WTC11 (cell line): ENCODE data around the gene TLNRD1. TPM values are rescaled to one million over a fixed set of nuclear protein-coding genes. Genes with fewer than 3 reads are reported as not detected.
A peak's percentile ranks its signal among the peaks of the same experiment; 100 is the strongest.

ENCODE experiments used
- ATAC-seq: fragments of 200-7000 bp; cut with Tn5 transposase; 2 replicates; pipeline ENCODE4 v1.10.0; 2021; ENCODE audit warnings: mild to moderate bottlenecking, moderate library complexity
- CTCF ChIA-PET: fragments of 300-600 bp; sonication (Branson Sonifier 250); formaldehyde crosslinking; loops from one replicate; lab custom pipeline; 2021; ENCODE audit warnings: antibody characterized with exemption; lab: Charles Lee
- POLR2A ChIA-PET: fragments of 350-600 bp; sonication (Branson Sonifier 250); formaldehyde crosslinking; loops from one replicate; lab custom pipeline; 2021; ENCODE audit warnings: antibody characterized with exemption; lab: Charles Lee
- DNase-seq: peaks from one replicate; pipeline ENCODE4 v3.0.0; 2021; ENCODE audit warnings: low spot score
- H3K27ac Mint-ChIP-seq: 2 replicates; pipeline ENCODE4 v1.8.0; 2021; ENCODE audit warnings: mixed read lengths
- H3K27me3 Mint-ChIP-seq: 2 replicates; pipeline ENCODE4 v1.8.0; 2021; ENCODE audit warnings: low read depth, mild to moderate bottlenecking, moderate library complexity, mixed read lengths
- H3K36me3 Mint-ChIP-seq: 2 replicates; pipeline ENCODE4 v1.8.0; 2021; ENCODE audit warnings: mixed read lengths
- H3K4me1 Mint-ChIP-seq: 2 replicates; pipeline ENCODE4 v1.8.0; 2022; ENCODE audit warnings: mixed read lengths
- H3K4me3 Mint-ChIP-seq: 2 replicates; pipeline ENCODE4 v1.8.0; 2021; ENCODE audit warnings: mild to moderate bottlenecking, moderate library complexity, mixed read lengths
- H3K9me3 Mint-ChIP-seq: 2 replicates; pipeline ENCODE4 v1.8.0; 2021; ENCODE audit warnings: mixed read lengths
- FOXJ3 ChIP-seq: sonication (generic); formaldehyde crosslinking; IDR thresholded peaks from 2 replicates; pipeline ENCODE4 v1.9.0; 2021; ENCODE audit warnings: missing genetic modification reagents, mild to moderate bottlenecking, borderline replicate concordance
- FOXP1 ChIP-seq: sonication (generic); formaldehyde crosslinking; IDR thresholded peaks from 2 replicates; pipeline ENCODE4 v1.8.0; 2022; ENCODE audit warnings: missing genetic modification reagents, mild to moderate bottlenecking, moderate library complexity, borderline replicate concordance
- HMGA2 ChIP-seq: fragments of 250-450 bp; sonication (Bioruptor Pico); IDR thresholded peaks from 2 replicates; pipeline ENCODE4 v1.4.0; 2021; ENCODE audit warnings: mild to moderate bottlenecking, moderate library complexity
- IRF2 ChIP-seq: sonication (generic); formaldehyde crosslinking; IDR thresholded peaks from 2 replicates; pipeline ENCODE4 v1.8.0; 2022; ENCODE audit warnings: low read depth, missing genetic modification reagents, borderline replicate concordance
- OVOL2 ChIP-seq: fragments of 250-450 bp; sonication (Bioruptor Pico); IDR thresholded peaks from 2 replicates; pipeline ENCODE4 v1.9.0; 2021; ENCODE audit warnings: mild to moderate bottlenecking, borderline replicate concordance
- RELA ChIP-seq: sonication (generic); formaldehyde crosslinking; IDR thresholded peaks from 2 replicates; pipeline ENCODE4 v1.8.1; 2022; ENCODE audit warnings: missing genetic modification reagents, mild to moderate bottlenecking, borderline replicate concordance
- RORB ChIP-seq: fragments of 250-450 bp; sonication (Bioruptor Pico); IDR thresholded peaks from 2 replicates; pipeline ENCODE4 v1.9.0; 2021; ENCODE audit warnings: mild to moderate bottlenecking
- TEAD4 ChIP-seq: sonication (generic); formaldehyde crosslinking; IDR thresholded peaks from 2 replicates; pipeline ENCODE4 v1.8.0; 2022; ENCODE audit warnings: mild to moderate bottlenecking, missing genetic modification reagents
- ZBTB21 ChIP-seq: sonication (generic); formaldehyde crosslinking; IDR thresholded peaks from 2 replicates; pipeline ENCODE4 v1.8.1; 2023; ENCODE audit warnings: mild to moderate bottlenecking, missing genetic modification reagents, borderline replicate concordance
- ZNF219 ChIP-seq: sonication (generic); formaldehyde crosslinking; IDR thresholded peaks from 2 replicates; pipeline ENCODE4 v1.8.0; 2023; ENCODE audit warnings: missing genetic modification reagents, mild to moderate bottlenecking, borderline replicate concordance
- ZNF416 ChIP-seq: fragments of 250-450 bp; sonication (Bioruptor Pico); IDR thresholded peaks from 2 replicates; pipeline ENCODE4 v1.9.0; 2021; ENCODE audit warnings: mild to moderate bottlenecking, inconsistent platforms
- total RNA-seq: library from RNA; stranded (reverse); gene quantifications from 3 replicates; pipeline ENCODE4 v1.2.3, GENCODE V29; 2021
- TF ChIP-seq, protein P1 (sequence below): sonication (generic); formaldehyde crosslinking; IDR thresholded peaks from 2 replicates; pipeline ENCODE4 v1.8.1; 2022; ENCODE audit warnings: mild to moderate bottlenecking, missing genetic modification reagents, moderate library complexity, borderline replicate concordance
- TF ChIP-seq, protein P2 (sequence below): sonication (generic); formaldehyde crosslinking; IDR thresholded peaks from 2 replicates; pipeline ENCODE4 v1.8.1; 2023; ENCODE audit warnings: mild to moderate bottlenecking, missing genetic modification reagents, moderate library complexity
- TF ChIP-seq, protein P3 (sequence below): fragments of 250-450 bp; sonication (Bioruptor Pico); IDR thresholded peaks from 2 replicates; pipeline ENCODE4 v1.9.0; 2021; ENCODE audit warnings: moderate library complexity, mild to moderate bottlenecking, inconsistent platforms, borderline replicate concordance
- TF ChIP-seq, protein P4 (sequence below): fragments of 250-450 bp; sonication (Bioruptor Pico); IDR thresholded peaks from 2 replicates; pipeline ENCODE4 v1.9.0; 2021; ENCODE audit warnings: mild to moderate bottlenecking
- TF ChIP-seq, protein P5 (sequence below): fragments of 250-450 bp; sonication (Bioruptor Pico); IDR thresholded peaks from 2 replicates; pipeline ENCODE4 v1.9.0; 2021; ENCODE audit warnings: mild to moderate bottlenecking
- TF ChIP-seq, protein P6 (sequence below): sonication (generic); formaldehyde crosslinking; IDR thresholded peaks from 2 replicates; pipeline ENCODE4 v1.8.1; 2022; ENCODE audit warnings: low read depth, mild to moderate bottlenecking, moderate library complexity, missing genetic modification reagents, borderline replicate concordance
- TF ChIP-seq, protein P7 (sequence below): fragments of 250-450 bp; sonication (Bioruptor Pico); IDR thresholded peaks from 2 replicates; pipeline ENCODE4 v1.9.0; 2021; ENCODE audit warnings: mild to moderate bottlenecking, borderline replicate concordance
- TF ChIP-seq, protein P8 (sequence below): fragments of 250-450 bp; sonication (Bioruptor Pico); IDR thresholded peaks from 2 replicates; pipeline ENCODE4 v1.8.0; 2021; ENCODE audit warnings: mild to moderate bottlenecking

TLNRD1 gene
- total RNA-seq, 1 experiment from 2014 or later = 26.7 TPM

DNA sequence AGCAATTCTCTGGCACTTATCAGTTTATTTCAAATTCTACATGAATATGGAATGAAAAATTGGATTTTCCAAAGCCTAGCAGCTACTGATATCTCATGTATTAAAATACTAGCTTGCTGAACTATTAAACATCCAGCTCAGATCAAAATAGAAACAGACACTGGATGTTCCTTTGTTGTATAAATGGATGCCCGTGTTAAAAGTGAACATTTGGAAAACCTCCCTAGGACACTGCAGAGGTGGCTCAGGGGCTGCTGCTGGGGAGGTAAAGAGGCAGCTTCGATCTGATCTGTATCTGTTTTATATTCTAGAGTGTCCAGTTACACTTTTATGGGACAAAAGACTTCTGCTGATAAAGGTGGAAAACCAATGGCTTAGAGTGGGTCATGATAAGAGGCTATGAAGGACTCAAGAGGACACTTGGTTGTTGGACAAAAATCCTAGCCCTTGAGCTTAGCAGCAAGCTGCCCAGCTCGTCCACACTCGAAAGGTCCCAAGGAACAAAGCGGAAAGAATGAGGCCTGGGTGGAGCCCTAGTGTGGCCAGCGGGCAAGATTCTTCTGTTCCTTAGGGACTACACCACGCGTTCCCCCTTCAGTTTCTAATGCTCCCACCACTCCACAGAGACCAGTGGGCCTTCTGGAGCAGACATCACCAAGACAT is 21.1 kb upstream of the TLNRD1 start:
- Mint-ChIP-seq H3K27me3 (no peaks in the 10 kb centered on the region), H3K9me3 (no peaks in the 10 kb centered on the region), H3K27ac (peak overlapping the region; percentile 51; the same call in 1 of the 2 replicates), H3K4me3 (no peak overlapping the region), H3K4me1 (peaks cover 29% of the 10 kb centered on the region), H3K36me3 (peaks cover 27% of the 10 kb centered on the region)
- ChIA-PET POLR2A (no interaction called here), CTCF (interaction anchor here (0.8 to 2.0 kb wide), 3 partner anchors 10 to 287 kb away, joined by 3 to 15 read pairs (median 4); no protein-coding TSS in a partner anchor)
- TF ChIP-seq, protein P1, sequence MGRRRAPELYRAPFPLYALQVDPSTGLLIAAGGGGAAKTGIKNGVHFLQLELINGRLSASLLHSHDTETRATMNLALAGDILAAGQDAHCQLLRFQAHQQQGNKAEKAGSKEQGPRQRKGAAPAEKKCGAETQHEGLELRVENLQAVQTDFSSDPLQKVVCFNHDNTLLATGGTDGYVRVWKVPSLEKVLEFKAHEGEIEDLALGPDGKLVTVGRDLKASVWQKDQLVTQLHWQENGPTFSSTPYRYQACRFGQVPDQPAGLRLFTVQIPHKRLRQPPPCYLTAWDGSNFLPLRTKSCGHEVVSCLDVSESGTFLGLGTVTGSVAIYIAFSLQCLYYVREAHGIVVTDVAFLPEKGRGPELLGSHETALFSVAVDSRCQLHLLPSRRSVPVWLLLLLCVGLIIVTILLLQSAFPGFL = no peak
- TF ChIP-seq, protein P2, sequence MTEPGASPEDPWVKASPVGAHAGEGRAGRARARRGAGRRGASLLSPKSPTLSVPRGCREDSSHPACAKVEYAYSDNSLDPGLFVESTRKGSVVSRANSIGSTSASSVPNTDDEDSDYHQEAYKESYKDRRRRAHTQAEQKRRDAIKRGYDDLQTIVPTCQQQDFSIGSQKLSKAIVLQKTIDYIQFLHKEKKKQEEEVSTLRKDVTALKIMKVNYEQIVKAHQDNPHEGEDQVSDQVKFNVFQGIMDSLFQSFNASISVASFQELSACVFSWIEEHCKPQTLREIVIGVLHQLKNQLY = no peak
- TF ChIP-seq FOXJ3 (no peak), ZNF416 (no peak), OVOL2 (no peak), RORB (no peak), FOXP1 (no peak), HMGA2 (CRISPR knock-in tag) (no peak), ZBTB21 (CRISPR knock-in tag) (no peak), ZNF219 (CRISPR knock-in tag) (no peak), RELA (no peak), IRF2 (no peak), TEAD4 (CRISPR knock-in tag) (no peak)
- TF ChIP-seq, protein P3, sequence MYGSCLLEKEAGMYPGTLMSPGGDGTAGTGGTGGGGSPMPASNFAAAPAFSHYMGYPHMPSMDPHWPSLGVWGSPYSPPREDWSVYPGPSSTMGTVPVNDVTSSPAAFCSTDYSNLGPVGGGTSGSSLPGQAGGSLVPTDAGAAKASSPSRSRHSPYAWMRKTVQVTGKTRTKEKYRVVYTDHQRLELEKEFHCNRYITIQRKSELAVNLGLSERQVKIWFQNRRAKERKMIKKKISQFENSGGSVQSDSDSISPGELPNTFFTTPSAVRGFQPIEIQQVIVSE (CRISPR knock-in tag) = no peak
- TF ChIP-seq, protein P4, sequence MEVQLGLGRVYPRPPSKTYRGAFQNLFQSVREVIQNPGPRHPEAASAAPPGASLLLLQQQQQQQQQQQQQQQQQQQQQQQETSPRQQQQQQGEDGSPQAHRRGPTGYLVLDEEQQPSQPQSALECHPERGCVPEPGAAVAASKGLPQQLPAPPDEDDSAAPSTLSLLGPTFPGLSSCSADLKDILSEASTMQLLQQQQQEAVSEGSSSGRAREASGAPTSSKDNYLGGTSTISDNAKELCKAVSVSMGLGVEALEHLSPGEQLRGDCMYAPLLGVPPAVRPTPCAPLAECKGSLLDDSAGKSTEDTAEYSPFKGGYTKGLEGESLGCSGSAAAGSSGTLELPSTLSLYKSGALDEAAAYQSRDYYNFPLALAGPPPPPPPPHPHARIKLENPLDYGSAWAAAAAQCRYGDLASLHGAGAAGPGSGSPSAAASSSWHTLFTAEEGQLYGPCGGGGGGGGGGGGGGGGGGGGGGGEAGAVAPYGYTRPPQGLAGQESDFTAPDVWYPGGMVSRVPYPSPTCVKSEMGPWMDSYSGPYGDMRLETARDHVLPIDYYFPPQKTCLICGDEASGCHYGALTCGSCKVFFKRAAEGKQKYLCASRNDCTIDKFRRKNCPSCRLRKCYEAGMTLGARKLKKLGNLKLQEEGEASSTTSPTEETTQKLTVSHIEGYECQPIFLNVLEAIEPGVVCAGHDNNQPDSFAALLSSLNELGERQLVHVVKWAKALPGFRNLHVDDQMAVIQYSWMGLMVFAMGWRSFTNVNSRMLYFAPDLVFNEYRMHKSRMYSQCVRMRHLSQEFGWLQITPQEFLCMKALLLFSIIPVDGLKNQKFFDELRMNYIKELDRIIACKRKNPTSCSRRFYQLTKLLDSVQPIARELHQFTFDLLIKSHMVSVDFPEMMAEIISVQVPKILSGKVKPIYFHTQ (CRISPR knock-in tag) = no peak
- TF ChIP-seq, protein P5, sequence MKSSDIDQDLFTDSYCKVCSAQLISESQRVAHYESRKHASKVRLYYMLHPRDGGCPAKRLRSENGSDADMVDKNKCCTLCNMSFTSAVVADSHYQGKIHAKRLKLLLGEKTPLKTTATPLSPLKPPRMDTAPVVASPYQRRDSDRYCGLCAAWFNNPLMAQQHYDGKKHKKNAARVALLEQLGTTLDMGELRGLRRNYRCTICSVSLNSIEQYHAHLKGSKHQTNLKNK (CRISPR knock-in tag) = no peak
- TF ChIP-seq, protein P6, sequence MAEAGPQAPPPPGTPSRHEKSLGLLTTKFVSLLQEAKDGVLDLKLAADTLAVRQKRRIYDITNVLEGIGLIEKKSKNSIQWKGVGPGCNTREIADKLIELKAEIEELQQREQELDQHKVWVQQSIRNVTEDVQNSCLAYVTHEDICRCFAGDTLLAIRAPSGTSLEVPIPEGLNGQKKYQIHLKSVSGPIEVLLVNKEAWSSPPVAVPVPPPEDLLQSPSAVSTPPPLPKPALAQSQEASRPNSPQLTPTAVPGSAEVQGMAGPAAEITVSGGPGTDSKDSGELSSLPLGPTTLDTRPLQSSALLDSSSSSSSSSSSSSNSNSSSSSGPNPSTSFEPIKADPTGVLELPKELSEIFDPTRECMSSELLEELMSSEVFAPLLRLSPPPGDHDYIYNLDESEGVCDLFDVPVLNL (CRISPR knock-in tag) = no peak
- TF ChIP-seq, protein P7, sequence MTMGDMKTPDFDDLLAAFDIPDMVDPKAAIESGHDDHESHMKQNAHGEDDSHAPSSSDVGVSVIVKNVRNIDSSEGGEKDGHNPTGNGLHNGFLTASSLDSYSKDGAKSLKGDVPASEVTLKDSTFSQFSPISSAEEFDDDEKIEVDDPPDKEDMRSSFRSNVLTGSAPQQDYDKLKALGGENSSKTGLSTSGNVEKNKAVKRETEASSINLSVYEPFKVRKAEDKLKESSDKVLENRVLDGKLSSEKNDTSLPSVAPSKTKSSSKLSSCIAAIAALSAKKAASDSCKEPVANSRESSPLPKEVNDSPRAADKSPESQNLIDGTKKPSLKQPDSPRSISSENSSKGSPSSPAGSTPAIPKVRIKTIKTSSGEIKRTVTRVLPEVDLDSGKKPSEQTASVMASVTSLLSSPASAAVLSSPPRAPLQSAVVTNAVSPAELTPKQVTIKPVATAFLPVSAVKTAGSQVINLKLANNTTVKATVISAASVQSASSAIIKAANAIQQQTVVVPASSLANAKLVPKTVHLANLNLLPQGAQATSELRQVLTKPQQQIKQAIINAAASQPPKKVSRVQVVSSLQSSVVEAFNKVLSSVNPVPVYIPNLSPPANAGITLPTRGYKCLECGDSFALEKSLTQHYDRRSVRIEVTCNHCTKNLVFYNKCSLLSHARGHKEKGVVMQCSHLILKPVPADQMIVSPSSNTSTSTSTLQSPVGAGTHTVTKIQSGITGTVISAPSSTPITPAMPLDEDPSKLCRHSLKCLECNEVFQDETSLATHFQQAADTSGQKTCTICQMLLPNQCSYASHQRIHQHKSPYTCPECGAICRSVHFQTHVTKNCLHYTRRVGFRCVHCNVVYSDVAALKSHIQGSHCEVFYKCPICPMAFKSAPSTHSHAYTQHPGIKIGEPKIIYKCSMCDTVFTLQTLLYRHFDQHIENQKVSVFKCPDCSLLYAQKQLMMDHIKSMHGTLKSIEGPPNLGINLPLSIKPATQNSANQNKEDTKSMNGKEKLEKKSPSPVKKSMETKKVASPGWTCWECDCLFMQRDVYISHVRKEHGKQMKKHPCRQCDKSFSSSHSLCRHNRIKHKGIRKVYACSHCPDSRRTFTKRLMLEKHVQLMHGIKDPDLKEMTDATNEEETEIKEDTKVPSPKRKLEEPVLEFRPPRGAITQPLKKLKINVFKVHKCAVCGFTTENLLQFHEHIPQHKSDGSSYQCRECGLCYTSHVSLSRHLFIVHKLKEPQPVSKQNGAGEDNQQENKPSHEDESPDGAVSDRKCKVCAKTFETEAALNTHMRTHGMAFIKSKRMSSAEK (CRISPR knock-in tag) = no peak
- TF ChIP-seq, protein P8, sequence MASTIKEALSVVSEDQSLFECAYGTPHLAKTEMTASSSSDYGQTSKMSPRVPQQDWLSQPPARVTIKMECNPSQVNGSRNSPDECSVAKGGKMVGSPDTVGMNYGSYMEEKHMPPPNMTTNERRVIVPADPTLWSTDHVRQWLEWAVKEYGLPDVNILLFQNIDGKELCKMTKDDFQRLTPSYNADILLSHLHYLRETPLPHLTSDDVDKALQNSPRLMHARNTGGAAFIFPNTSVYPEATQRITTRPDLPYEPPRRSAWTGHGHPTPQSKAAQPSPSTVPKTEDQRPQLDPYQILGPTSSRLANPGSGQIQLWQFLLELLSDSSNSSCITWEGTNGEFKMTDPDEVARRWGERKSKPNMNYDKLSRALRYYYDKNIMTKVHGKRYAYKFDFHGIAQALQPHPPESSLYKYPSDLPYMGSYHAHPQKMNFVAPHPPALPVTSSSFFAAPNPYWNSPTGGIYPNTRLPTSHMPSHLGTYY (CRISPR knock-in tag) = no peak
- ATAC-seq (no peak), DNase-seq (no peak)
